Measurements from ENCODE around the gene EXPH5.

EXPH5 gene

DNA sequence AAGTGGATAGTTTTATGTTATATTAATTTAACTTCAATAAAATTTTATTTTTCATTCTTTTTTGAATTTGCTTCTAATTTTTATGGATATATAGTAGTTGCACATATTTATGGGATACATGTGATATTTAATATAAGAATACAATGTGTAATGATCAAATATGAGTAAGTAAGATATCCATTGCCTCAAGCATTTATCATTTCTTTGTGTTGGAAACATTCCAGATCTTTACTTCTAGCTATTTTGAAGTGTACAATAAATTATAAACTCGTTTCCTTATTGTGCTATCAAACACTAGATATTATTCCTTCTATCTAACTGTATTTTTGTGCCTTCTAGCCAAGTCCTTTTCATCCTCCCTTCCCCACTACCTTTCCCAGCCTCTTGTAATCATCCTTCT, 17.0 kb downstream of the EXPH5 start:
- H3K27ac ChIP-seq: no peak overlapping the region
- no peak overlapping the region for H3K4me3 ChIP-seq
- no peak for DNase-seq (ENCODE audit: low spot score)
- TF ChIP-seq, protein P1, sequence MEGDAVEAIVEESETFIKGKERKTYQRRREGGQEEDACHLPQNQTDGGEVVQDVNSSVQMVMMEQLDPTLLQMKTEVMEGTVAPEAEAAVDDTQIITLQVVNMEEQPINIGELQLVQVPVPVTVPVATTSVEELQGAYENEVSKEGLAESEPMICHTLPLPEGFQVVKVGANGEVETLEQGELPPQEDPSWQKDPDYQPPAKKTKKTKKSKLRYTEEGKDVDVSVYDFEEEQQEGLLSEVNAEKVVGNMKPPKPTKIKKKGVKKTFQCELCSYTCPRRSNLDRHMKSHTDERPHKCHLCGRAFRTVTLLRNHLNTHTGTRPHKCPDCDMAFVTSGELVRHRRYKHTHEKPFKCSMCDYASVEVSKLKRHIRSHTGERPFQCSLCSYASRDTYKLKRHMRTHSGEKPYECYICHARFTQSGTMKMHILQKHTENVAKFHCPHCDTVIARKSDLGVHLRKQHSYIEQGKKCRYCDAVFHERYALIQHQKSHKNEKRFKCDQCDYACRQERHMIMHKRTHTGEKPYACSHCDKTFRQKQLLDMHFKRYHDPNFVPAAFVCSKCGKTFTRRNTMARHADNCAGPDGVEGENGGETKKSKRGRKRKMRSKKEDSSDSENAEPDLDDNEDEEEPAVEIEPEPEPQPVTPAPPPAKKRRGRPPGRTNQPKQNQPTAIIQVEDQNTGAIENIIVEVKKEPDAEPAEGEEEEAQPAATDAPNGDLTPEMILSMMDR (IDR thresholded peaks at IDR 0.05): no peak

DNA sequence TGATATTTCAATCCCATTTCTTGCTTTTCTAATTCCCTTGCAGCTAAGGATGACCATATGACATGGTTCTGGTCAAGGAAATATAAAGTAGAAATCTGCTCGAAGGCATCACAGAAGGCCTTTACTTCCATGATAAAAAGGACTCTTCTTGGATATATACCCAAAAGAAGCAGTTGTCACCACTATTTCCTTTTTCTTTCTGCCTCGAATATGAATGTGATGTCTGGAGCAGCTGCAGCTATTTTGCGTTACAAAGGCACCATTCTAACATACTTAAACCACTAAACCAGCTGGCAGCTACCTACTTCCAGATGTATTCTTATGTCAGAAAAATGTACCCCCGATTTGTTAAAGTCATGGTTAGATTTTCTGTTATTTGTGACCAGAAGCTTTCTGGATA, 18.9 kb downstream of the EXPH5 start:
- no peak overlapping the region for H3K27ac ChIP-seq
- DNase-seq (ENCODE audit: low spot score): no peak
- H3K4me3 ChIP-seq: no peak overlapping the region
- TF ChIP-seq, protein P1 (IDR thresholded peaks at IDR 0.05): no peak

DNA sequence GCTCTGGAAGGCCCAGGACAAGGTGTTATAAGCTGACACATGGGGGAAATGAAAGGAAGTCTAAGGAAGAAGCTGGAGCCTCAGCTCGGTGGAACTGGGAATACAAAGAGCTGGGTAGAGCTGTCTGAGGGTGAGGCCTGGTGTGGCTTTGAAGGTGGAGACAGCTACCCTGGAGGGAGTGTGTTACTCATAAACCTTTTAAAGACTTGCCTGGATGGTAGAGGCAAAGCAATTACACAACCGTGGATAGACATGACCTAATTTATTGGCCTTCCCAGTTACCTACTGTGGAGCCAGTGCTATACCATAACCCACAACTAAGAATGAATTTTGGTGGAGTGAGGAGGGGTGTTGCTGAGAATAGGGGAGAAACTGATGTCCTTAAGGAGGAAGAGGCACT, 22.6 kb downstream of the EXPH5 start:
- no peak overlapping the region for H3K27ac ChIP-seq
- TF ChIP-seq, protein P1 (IDR thresholded peaks at IDR 0.05): no peak
- DNase-seq (ENCODE audit: low spot score): no peak

DNA sequence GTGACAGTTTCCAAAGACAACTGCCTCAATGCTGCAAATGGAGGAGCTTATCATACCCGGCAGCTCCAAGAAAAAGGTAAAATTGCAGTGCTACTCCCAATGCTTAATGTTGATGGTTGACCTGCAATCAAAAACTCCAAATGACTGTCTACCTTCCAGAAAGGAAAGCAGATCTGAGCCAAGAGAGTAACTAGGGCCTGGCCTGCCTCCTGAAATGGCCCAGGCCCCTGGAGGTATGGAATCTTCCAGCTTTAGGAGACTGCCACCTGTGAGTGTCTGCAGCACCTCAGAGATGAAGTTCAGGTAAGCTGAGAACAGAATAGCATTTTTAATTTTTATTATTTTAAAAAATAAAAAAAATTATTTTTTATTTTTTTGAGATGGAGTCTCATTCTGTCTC, 23.7 kb downstream of the EXPH5 start:
- TF ChIP-seq, protein P1 (IDR thresholded peaks at IDR 0.05): no peak
- no peak for DNase-seq (ENCODE audit: low spot score)
- no peak overlapping the region for H3K4me3 ChIP-seq
- H3K27ac ChIP-seq: no peak overlapping the region

More for the DNA sequence above, 22.6 kb downstream of the EXPH5 start:
- H3K4me3 ChIP-seq: no peak overlapping the region

DNA sequence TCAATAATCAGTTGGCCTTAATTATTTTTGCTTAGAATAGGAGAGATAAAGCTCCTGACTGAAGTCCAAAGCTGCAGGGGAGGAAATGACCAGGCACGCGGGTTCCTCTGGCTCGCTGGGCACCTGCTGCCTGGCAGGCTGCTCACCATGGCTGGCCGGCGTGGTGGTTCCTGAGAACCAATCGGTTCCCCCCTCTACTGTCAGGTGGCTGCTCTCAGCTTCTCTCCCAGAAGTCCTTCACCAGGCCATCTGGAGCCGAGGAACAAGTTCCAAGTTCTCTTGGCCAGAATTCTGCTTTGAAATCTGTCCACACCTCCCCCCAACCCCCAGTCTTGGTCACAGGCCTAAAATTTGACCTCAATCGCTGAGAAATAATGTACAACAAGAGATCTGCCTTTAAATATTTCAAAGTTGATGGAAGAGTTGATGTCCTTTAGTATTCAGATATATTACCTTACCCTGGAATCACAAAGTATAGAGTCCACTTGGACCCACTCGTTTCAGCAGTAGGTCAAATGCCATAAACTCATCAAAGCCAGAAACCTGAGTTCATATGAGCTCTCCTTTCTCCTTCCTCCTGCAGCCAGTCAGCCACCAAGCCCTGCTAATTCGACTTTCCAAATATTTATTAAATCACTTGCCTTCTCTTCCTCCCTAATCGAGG, 25.2 kb downstream of the EXPH5 start:
- Histone ChIP-seq H3K4me3 (no peak overlapping the region), H3K27ac (no peak overlapping the region)
- TF ChIP-seq, protein P1 (IDR thresholded peaks at IDR 0.05): no peak
- no peak for DNase-seq (ENCODE audit: low spot score)

DNA sequence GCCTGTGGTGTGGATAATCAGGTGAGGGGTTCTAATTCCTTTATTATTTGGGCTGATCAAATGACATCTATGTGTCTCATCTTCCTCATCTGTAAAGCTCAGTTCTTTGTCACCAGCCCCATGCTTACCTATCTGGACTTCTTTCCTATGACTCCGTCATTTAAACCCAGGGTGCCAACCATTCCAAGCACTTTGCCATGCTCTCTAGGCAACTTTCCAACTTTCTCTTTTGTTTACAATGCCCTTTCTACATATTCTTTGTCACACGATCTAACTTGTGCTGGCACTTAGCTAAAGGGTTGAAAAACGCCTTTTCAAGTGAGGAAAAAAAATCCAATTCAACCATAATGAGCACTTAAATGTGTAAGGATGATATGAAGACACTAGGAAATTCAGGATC, 27.9 kb downstream of the EXPH5 start:
- no peak overlapping the region for H3K27ac ChIP-seq
- TF ChIP-seq, protein P1 (IDR thresholded peaks at IDR 0.05): no peak
- no peak for DNase-seq (ENCODE audit: low spot score)
- H3K4me3 ChIP-seq: no peak overlapping the region

DNA sequence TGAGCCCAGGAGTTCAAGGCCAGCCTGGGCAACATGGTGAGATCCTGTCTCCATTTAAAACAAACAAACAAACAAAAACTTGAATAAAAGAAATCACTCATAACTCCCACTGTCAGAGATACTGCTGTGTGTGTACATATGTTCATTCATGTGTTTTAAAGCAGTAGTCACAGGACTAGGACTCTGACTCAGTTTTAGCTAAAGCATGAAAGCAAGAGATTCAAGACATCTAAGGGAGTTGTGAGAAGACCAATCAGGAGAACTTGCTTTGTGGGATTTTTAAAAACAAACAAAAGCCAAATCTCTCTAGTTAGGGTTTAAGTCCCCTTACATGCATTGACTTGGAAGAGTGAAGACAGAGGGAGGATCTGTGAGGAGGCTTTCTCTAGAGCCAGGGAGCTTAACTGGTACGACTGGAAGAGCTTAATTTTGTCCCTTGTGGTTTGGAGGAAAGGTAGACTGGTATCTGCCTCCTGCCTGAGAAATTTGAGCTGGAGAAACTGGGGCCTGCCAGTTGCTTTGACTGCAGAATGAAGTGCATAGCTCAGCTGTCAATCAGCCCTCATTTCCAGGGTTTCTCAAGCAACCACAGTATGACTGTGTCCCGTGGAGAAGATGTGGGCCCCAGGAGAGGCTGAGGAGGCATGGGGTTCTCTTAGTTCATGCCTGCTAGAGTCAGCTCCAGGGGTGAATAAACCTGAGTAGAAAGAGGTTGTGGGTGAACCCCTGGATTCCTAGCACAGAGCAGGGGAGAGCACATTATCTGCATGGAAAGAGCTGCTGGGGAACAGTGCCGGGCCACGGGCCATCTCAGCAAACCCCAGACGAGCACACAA, 30.6 kb downstream of the EXPH5 start:
- TF ChIP-seq, protein P1 (IDR thresholded peaks at IDR 0.05): no peak
- no peak overlapping the region for H3K4me3 ChIP-seq
- no peak overlapping the region for H3K27ac ChIP-seq
- DNase-seq (ENCODE audit: low spot score): no peak

Measured in coronary artery (tissue), 2 donors.